CD14-positive monocyte (primary cell): ENCODE measurements around the gene SNUPN. TPM values are rescaled to one million over a fixed set of nuclear protein-coding genes. Genes with fewer than 3 reads are reported as not detected.

Experiments used
- DNase-seq, 3 donors: peaks; one replicate each; pipeline ENCODE4 v3.0.0-alpha.2; 2011 to 2022
- H2AFZ ChIP-seq: 2 replicates; pipeline ENCODE4 v1.6.0; 2012; ENCODE audit warnings: mild to moderate bottlenecking, low read depth, low read length, inconsistent platforms; ENCODE audit not compliant: insufficient read depth, poor library complexity, severe bottlenecking
- H3K27ac ChIP-seq, 2 donors: 1 replicate in 1 of 2; 2 replicates in 1 of 2; pipeline ENCODE4 v1.5.1; 2012 to 2013; ENCODE audit warnings: low read length in 2 of 2, control low read depth in 1 of 2, inconsistent platforms in 1 of 2, low read depth in 1 of 2, mild to moderate bottlenecking in 1 of 2
- H3K27me3 ChIP-seq, 2 donors: one replicate each; pipeline versions ENCODE4 v1.6.0 to v1.6.1; 2011 to 2013; ENCODE audit warnings: low read length in 2 of 2; ENCODE audit not compliant: control insufficient read depth in 2 of 2, insufficient read depth in 2 of 2
- H3K36me3 ChIP-seq, 2 donors: replicated peaks in 1 of 2; 1 replicate in 1 of 2; 2 replicates in 1 of 2; pipeline versions ENCODE4 v1.5.1 to v1.6.1; 2012 to 2013; ENCODE audit warnings: low read length in 2 of 2, control low read depth in 1 of 2, inconsistent platforms in 1 of 2, mild to moderate bottlenecking in 1 of 2; ENCODE audit not compliant: insufficient read depth in 2 of 2, control insufficient read depth in 1 of 2
- H3K4me1 ChIP-seq, 2 donors: 1 replicate in 1 of 2; 2 replicates in 1 of 2; pipeline versions ENCODE4 v1.5.1 to v1.6.1; 2012 to 2013; ENCODE audit warnings: low read length in 2 of 2, control low read depth in 1 of 2, inconsistent platforms in 1 of 2, mild to moderate bottlenecking in 1 of 2, moderate library complexity in 1 of 2; ENCODE audit not compliant: insufficient read depth in 2 of 2, control insufficient read depth in 1 of 2
- H3K4me2 ChIP-seq: replicated peaks from 2 replicates; pipeline ENCODE3; 2012; ENCODE audit warnings: low read length, moderate library complexity, mild to moderate bottlenecking; ENCODE audit not compliant: poor library complexity, severe bottlenecking; ENCODE audit errors: extremely low read depth
- H3K4me3 ChIP-seq, 3 experiments: fragments of 200-600 bp in 1 of 3; sonication (generic) in 1 of 3; replicated peaks in 1 of 3; 1 replicate in 2 of 3; 2 replicates in 1 of 3; pipeline ENCODE4 v1.5.1; 2011 to 2013; ENCODE audit warnings: low read length in 3 of 3, mild to moderate bottlenecking in 3 of 3, control low read depth in 2 of 3, low read depth in 2 of 3, inconsistent platforms in 1 of 3, moderate library complexity in 1 of 3
- H3K79me2 ChIP-seq: 2 replicates; pipeline ENCODE4 v1.6.0; 2012; ENCODE audit warnings: mild to moderate bottlenecking, control low read depth, inconsistent platforms, low read length, moderate library complexity; ENCODE audit not compliant: insufficient read depth
- H3K9ac ChIP-seq: 2 replicates; pipeline ENCODE4 v1.6.0; 2017; ENCODE audit warnings: low read length, mild to moderate bottlenecking; ENCODE audit not compliant: insufficient read depth, poor library complexity, severe bottlenecking
- H3K9me3 ChIP-seq, 2 donors: replicated peaks in 1 of 2; 1 replicate in 1 of 2; 2 replicates in 1 of 2; pipeline versions ENCODE4 v1.5.1 to v1.6.1; 2012 to 2013; ENCODE audit warnings: low read length in 2 of 2, control low read depth in 1 of 2; ENCODE audit not compliant: control insufficient read depth in 1 of 2, insufficient read depth in 1 of 2
- H4K20me1 ChIP-seq: 2 replicates; pipeline ENCODE4 v1.6.0; 2012; ENCODE audit warnings: mild to moderate bottlenecking, low read length, control low read depth, moderate library complexity; ENCODE audit not compliant: insufficient read depth
- H3K27ac Mint-ChIP-seq, 7 donors: one replicate each; pipeline ENCODE4 v1.8.0; 2020; ENCODE audit warnings: mild to moderate bottlenecking in 7 of 7, mixed read lengths in 7 of 7, moderate library complexity in 6 of 7, inconsistent platforms in 2 of 7
- H3K27me3 Mint-ChIP-seq, 3 donors: one replicate each; pipeline ENCODE4 v1.8.0; 2021 to 2022; ENCODE audit warnings: low read depth in 3 of 3, mild to moderate bottlenecking in 3 of 3, mixed read lengths in 3 of 3, moderate library complexity in 3 of 3, inconsistent platforms in 1 of 3
- H3K36me3 Mint-ChIP-seq, 2 donors: one replicate each; pipeline ENCODE4 v1.8.0; 2020; ENCODE audit warnings: mixed read lengths in 2 of 2, inconsistent platforms in 1 of 2, mild to moderate bottlenecking in 1 of 2
- H3K4me1 Mint-ChIP-seq: one replicate; pipeline ENCODE4 v1.8.0; 2020; ENCODE audit warnings: mild to moderate bottlenecking, mixed read lengths
- H3K4me3 Mint-ChIP-seq, 2 donors: one replicate each; pipeline ENCODE4 v1.8.0; 2020; ENCODE audit warnings: mild to moderate bottlenecking in 2 of 2, mixed read lengths in 2 of 2, moderate library complexity in 1 of 2
- H3K9me3 Mint-ChIP-seq, 7 donors: one replicate each; pipeline ENCODE4 v1.8.0; 2020 to 2022; ENCODE audit warnings: mixed read lengths in 7 of 7, mild to moderate bottlenecking in 6 of 7, moderate library complexity in 6 of 7, inconsistent platforms in 2 of 7
- WGBS: methylation state at CpG from one replicate; pipeline ENCODE4 v1.1.5; 2013; ENCODE audit warnings: missing lambda C conversion rate; ENCODE audit not compliant: insufficient coverage; 5-methylcytosine and 5-hydroxymethylcytosine counted together
- intact Hi-C, 2 donors: fragments of 100-400 bp; cut with micrococcal nuclease; formaldehyde crosslinking; loops; one replicate each; pipeline versions ENCODE4 v1.15.0 to v1.15.1; 2023
- polyA plus RNA-seq, 3 donors: library from polyadenylated mRNA; depleted of rRNA in 1 of 3; unstranded in 2 of 3; stranded (reverse) in 1 of 3; fragments of 300-500 nt in 2 of 3; fragments of >200 nt in 1 of 3; fragmentation: Illumina TruSeq in 2 of 3; gene quantifications; 1 replicate in 2 of 3; 2 replicates in 1 of 3; pipeline ENCODE4 v1.2.3, GENCODE V29; 2012 to 2021
- TF ChIP-seq, protein P1 (sequence below): fragments of 200-600 bp; IDR thresholded peaks from one replicate; pipeline ENCODE4 v1.8.0; 2022; ENCODE audit warnings: antibody characterized with exemption, mild to moderate bottlenecking

The SNUPN gene
- polyA plus RNA-seq, 3 donors: 11.7 to 31.8 (median 29.3) TPM

DNA sequence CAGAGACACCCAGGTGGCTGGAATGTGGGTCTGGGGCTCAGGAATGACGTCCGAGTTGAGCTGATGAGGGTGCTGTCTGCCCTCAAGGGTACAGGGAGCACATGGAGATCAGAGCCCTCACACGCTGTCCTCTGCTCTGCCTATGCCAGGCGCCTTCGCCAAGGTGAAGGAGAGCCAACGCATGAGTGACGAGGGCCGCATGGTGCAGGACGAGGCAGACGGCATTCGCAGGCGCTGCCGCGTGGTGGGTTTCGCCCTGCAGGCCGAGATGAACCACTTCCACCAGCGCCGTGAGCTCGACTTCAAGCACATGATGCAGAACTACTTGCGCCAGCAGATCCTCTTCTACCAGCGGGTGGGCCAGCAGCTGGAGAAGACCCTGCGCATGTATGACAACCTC is 31.3 kb upstream of the SNUPN start:
- H3K27ac Mint-ChIP-seq: no peak overlapping the region
- Histone ChIP-seq H3K79me2 (no peaks in the 10 kb centered on the region), H3K27me3 (no peaks in the 10 kb centered on the region), H3K27ac (no peak overlapping the region), H3K36me3 (peaks cover 0 to 42% of the 10 kb centered on the region in 2 donors), H3K4me2 (no peak overlapping the region), H3K9me3 (no peaks in the 10 kb centered on the region), H3K4me1 (peaks cover 4 to 7% of the 10 kb centered on the region in 2 donors), H3K9ac (no peak overlapping the region), H4K20me1 (peaks cover 29% of the 10 kb centered on the region), H3K4me3 (no peak overlapping the region), H2AFZ (no peak overlapping the region)
- no peak for DNase-seq
- TF ChIP-seq, protein P1, sequence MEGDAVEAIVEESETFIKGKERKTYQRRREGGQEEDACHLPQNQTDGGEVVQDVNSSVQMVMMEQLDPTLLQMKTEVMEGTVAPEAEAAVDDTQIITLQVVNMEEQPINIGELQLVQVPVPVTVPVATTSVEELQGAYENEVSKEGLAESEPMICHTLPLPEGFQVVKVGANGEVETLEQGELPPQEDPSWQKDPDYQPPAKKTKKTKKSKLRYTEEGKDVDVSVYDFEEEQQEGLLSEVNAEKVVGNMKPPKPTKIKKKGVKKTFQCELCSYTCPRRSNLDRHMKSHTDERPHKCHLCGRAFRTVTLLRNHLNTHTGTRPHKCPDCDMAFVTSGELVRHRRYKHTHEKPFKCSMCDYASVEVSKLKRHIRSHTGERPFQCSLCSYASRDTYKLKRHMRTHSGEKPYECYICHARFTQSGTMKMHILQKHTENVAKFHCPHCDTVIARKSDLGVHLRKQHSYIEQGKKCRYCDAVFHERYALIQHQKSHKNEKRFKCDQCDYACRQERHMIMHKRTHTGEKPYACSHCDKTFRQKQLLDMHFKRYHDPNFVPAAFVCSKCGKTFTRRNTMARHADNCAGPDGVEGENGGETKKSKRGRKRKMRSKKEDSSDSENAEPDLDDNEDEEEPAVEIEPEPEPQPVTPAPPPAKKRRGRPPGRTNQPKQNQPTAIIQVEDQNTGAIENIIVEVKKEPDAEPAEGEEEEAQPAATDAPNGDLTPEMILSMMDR: no peak
- H3K4me1 Mint-ChIP-seq: peaks cover 10% of the 10 kb centered on the region
- no peak overlapping the region for H3K4me3 Mint-ChIP-seq
- H3K36me3 Mint-ChIP-seq: peaks cover 27 to 33% of the 10 kb centered on the region in 2 donors
- no peaks in the 10 kb centered on the region for H3K9me3 Mint-ChIP-seq
- intact Hi-C loops: no loop called here
- H3K27me3 Mint-ChIP-seq: peaks cover 0 to 3% (median 1%) of the 10 kb centered on the region in 3 donors
- 98% methylated on average over 22 of the region's 22 CpGs for WGBS

DNA sequence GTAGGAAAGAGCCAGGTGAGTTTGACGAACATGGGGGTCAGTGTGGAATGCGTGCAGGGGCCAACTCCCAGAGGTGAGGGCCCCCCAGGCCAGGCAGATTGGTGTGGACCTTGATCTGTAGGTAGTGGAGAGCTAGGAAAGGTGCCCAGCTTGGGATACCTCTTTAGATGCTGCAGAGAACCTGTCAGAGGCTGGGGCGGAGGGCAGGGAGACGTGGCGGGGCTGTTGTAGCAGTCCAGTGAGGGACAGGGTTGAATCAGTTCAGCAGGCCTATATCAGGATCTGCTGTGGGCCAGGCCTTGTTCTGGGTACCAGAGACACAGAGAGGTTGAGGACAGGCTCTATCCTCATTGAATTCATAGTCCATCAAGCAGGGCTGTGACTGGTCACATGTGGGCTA is 30.8 kb upstream of the SNUPN start:
- Histone ChIP-seq H3K79me2 (no peaks in the 10 kb centered on the region), H2AFZ (no peak overlapping the region), H3K9ac (no peak overlapping the region), H3K4me1 (peaks cover 8 to 12% of the 10 kb centered on the region in 2 donors), H3K36me3 (peaks cover 0 to 42% of the 10 kb centered on the region in 2 donors), H4K20me1 (peaks cover 34% of the 10 kb centered on the region), H3K4me2 (no peak overlapping the region), H3K9me3 (no peaks in the 10 kb centered on the region), H3K4me3 (no peak overlapping the region), H3K27ac (no peak overlapping the region), H3K27me3 (no peaks in the 10 kb centered on the region)
- H3K27me3 Mint-ChIP-seq: peaks cover 0 to 3% (median 1%) of the 10 kb centered on the region in 3 donors
- H3K27ac Mint-ChIP-seq: peak overlapping the region in 2 of 7 donors; percentile 16 to 54
- H3K9me3 Mint-ChIP-seq: no peaks in the 10 kb centered on the region
- DNase-seq: no peak
- intact Hi-C loops: no loop called here
- H3K36me3 Mint-ChIP-seq: peaks cover 27 to 34% of the 10 kb centered on the region in 2 donors
- 99% methylated on average over 5 of the region's 5 CpGs for WGBS
- TF ChIP-seq, protein P1: no peak
- peaks cover 15% of the 10 kb centered on the region for H3K4me1 Mint-ChIP-seq
- no peak overlapping the region for H3K4me3 Mint-ChIP-seq
